ENCODE measurements around the gene TIPARP.

DNA sequence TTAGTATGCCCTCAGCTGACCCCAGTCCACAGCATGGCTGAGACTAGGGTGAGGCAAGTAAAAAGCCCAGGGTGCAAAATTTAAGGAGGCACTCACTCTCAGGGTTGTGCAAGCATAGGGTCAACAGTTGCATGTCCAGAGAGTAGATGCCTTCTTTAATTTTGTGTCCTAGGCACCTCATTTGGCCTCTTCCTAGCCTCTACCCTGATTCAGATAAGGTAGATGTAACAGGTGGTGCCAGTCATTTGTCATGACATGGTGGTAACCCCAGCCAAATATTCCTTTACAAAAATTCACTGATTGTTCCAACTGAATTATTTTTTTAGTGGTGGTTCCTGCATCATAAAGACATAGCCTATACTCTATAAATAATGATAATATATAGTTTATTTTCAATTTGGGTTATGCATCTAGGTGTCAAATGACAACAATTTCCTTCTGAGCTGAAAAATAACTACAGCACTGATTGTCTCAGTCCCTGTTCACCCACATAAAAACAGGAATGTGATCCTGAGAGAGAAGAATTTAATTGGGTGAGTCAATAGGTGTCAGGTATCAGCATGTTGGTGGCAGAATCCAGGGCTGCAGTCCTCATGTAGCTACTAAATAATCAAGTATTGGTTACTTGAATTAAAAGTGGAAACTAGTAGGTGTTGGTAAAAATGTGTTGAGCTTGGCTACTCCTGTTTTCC, 44.2 kb upstream of the TIPARP start:
- TF ChIP-seq CTCF (IDR thresholded peaks at IDR 0.05) (no peak), TCF7L2 (IDR thresholded peaks at IDR 0.05; ENCODE audit: low read depth, low read length) (no peak), POLR2AphosphoS5 (IDR thresholded peaks at IDR 0.05; ENCODE audit: low read depth, low read length) (no peak)
